Activated gamma-delta T cell treated with anti-CD3 and anti-CD28 coated beads, Interleukin-2, amount 50 U/mL, for 16 hours (primary cell): ENCODE measurements around the gene PRDM16.

ENCODE experiments used
- DNase-seq: peaks from one replicate; pipeline ENCODE4 v3.0.0-alpha.2; 2020; ENCODE audit warnings: low read depth

PRDM16 gene

DNA sequence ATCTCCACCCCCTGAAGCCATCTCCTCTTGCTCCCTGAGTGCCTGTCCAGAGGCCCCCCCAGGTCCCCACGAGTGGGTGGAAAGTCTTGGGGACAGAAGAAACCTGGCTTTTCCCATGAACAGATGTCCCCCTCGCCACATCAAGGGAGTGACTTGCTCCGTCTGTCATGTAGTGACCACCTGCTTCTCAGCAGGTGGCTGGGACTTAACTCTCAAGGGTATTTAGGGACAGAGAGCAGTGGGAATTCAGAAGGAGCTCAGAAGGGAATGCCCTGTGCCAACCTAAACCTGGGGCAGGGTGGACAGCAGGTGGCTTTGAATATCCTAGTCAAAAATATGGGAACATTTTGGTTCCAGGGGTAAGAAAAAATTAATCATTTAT lies 139.8 kb downstream of the PRDM16 start:
- no peak for DNase-seq

DNA sequence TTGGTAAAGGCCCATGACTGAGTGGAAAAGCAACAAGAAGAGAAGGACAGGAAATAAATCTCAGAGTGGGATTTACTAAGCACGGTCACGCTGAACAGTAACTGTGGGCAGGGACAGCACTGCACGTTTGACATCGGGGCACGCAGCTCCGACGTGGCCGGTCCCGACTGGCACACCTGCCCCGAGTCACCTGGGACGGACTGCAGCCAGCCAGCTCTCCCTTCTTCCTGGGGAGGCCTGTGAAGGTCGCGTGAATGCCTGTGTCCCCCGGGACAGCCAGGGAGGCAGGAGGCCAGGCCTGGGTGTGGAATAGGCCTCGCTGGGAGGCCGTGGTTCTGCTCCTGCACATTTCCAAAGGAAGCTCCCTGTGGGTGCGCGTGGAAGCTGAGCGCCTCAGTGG lies 140.2 kb downstream of the PRDM16 start:
- DNase-seq: no peak

DNA sequence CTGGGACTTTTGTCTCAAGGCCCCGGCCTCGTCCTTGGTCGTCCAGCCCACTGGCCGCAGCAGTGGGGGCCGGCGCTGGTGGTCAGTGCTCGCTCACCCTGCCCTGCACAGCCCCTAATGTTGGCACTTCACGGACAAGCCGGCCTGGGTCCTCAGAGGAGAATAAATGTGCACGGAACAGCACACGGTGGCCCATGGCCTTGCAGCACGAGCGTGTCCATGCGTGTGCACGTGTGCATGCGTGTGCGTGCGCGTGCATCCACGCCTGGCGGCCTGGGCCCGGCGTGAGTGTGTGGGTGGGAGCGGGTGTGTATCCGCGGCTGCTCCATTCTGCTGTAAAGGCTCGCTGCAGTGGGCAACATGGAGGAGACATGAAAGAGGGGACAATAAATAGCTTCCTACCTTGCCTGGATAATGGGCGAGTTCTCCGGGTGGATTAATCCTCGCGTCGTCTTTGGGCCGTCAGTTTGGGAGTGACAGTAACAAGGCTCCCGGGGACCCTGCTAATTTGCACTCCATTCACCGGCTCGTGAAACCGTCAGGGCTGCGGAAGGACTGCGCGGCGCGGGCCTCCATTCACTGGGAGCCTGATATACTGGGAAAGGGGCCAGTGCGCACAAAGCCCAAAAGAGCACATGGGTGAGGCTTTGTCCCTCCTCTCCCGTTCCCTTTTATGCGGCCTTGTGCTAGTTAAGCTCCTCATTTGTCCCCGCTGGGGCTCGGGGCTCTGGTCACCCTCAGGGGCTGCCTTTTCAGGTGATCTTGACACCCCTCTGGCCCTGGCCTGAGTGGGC lies 142.8 kb downstream of the PRDM16 start:
- DNase-seq: no peak

DNA sequence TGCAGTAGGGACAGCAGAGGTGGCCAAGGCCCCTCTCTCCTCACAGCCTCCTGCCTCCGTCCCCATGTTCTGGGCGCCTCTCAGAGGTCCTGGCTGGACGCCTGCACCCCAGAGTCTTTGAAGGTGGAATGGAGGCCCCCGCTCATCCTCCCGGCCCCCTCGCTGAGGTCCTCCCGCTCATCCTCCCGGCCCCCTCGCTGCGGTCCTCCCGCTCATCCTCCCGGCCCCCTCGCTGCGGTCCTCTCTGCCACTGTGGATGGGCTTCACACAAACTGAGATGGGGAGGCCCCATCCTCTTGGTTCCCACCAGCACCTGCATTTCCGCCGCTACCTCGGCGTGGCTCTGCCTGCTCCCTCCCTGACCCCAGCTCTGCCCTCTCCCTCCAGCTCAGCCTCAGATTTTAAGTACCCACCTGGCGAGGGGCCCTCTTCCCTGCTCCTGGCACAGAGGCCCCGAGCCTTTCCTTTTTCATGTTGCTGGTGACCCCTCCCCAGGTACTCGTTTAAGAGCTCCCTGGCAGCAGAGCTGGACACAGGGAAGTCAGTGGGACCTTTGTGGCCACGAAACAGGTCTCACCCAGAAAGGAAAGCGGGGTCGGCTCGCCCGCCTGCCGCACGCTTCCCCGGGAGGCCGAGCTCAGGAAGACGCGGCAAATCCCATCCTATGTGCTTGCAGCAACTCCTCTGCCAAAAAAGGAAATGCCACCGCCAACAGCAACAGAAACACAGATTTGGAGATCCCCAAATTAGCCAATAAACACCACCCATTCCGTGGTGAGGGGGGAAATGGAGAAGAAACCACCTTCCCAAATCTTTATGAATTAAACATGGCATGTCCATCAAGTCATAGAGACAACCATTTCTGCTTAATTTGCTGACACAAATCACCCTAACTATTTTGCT lies 143.7 kb downstream of the PRDM16 start:
- DNase-seq: no peak

DNA sequence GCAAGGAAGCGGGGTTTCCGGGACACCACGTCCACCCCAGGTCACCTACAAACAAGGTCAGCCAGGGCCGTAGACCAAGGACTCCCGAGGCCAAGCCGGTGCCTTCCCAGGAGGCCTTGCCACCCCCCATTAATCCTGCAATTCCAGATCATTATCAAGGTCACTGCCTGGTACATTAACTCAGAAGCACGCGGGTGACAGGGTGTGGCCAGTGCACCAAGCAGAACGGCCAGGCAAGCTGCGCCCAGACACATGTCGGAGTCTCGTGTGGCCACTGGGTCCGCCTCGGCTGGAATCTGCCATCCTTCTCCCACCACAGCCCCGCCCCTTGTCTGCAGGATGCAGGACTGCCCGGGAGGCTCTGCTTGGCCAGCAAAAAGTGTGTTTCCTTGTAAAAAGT lies 144.7 kb downstream of the PRDM16 start:
- DNase-seq: no peak

DNA sequence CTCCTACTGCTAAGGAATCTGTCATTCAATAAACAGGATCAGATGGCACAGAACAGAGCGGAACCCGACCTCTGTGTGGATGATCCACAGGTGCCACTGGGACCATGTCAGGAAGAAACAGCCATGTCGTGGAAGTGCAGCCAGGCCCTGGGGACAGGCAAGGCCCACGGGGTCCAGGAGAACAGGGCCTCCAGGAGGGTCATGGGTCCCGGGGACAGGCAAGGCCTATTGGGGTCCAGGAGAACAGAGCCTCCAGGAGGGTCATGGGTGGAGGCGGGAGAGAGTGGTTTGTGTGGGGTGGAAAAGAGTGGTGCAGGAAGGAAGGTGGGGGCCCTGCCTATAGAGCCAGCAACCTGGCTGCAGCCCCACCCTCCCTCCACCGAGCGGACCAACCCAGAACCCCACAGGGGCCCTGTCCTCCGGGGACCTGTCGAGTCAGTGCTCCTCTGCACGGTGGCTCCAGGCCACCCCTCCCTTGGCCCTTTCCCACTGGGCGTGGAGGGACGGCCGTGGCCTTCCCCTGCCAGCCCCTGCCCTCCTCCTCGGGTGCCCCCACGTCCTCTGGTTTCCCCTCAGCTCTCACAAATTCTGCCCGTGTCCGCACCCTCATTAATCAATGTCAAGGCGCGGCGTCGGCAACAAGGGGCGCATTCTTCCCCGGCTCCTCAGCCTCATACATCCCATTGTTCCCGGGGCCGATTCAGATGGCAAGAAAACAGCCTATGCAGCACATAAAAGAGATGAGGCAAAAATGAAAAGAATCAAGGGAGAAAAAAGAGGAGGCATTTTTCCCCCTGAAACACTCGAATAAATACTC lies 146.4 kb downstream of the PRDM16 start:
- no peak for DNase-seq

DNA sequence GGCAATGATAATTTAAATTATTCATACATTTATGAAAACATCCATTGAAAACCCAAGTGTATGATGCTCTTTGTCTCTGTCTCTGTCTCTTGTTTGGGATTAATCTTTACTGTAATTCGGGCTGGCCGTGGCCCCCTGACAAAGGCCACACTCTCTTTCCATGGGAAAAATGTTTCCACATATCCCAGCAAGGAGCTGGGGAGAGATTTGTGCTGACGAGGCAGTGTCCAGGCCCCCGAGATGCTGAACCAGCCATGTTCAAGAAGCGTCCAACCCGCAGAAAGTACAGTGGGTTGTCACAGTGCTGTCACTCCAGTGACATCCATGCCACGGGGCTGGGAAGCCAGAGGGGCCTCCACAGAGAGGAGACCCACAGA lies 147.0 kb downstream of the PRDM16 start:
- DNase-seq: no peak

DNA sequence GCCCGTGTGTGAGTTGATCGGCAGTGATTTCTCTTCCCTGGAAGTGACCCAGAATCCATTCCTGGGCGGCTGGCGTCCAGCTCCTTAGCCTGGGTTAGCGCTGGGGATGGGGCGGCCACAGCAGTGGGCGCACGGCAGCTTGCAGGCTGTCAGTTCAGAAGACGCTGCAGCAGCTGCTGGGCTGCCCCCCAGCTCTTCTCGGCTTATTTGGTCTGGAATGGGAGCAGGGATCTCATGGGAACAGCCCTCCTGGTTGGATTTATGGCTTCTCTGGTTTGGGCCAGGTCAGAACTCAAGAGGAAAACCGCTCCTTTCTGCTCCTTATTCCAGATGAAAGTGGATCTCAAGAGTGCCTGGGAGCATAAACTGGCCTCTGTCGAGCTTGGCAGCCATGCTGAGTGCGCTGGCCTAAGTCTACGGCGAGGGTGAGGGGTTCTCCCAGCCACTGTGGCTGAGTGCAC lies 148.2 kb downstream of the PRDM16 start:
- DNase-seq: no peak

DNA sequence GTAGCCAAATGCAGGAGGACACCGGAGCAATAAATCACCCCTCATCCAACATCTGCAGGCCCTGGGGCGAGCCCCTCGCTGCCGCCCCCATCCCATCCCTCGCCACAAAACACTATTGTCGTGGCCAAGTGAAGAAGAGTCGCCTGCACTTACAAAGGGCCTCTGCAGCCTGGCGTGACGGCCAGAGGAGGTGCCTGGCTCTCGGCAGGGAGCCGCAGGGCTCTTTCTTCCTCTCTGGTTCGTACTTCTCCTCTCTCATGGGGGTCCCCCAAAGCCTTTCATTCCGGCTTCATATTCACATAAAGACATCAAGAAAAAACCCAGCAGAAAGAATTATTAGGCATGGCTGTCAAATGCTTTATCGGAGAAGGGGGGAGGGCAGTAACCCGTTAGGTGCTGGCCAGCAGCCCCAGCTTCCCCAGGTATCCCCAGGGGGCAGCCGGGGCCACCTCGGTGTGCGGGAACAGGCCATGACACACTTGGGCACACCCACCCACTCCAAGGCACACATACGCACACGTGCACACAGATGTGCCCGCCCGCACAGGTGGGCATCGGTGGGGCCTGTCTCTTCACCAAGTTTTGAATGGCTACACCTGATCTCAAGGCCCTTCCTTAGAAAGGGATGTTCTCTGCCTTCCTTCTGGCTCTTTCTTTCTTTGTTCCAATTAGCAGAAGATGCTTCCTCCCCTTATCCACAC lies 149.1 kb downstream of the PRDM16 start:
- no peak for DNase-seq

DNA sequence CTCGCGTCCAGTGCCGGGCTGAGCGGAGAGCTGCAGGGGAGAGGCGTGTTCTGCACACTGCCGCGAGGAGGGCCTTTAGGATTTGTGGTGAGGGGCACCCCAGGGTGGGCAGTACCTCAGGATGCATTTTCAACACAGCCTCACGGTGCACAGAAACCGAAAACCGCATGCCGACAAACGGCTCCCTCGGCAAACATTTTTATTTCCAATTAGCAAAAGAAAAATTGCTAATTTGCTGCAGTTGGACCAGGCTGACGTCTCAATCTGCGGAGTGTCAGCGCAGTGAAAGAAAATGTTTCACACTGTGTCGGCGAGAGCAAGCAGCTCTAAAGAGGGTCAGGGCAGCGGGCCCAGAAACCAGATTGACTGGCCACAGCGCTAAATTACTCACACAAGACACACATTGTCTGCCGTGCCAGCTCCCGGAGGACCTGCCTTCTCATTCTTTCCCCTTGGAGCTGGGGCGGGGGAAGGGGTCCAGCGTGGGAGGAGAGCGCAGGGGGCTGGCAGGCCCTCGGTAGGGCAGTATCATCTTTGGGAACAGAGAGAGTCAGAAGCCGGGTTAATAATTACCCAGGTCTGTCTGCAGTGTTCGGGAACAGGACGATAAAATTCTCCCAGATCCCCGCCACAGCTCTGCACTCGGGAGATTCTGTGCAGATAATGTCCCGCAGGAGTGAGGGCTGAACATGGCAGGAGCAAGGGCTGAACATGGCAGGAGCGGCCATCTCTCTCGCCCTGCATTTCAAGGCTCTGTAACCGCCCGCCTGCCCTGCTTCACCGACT lies 150.2 kb downstream of the PRDM16 start:
- DNase-seq: no peak

DNA sequence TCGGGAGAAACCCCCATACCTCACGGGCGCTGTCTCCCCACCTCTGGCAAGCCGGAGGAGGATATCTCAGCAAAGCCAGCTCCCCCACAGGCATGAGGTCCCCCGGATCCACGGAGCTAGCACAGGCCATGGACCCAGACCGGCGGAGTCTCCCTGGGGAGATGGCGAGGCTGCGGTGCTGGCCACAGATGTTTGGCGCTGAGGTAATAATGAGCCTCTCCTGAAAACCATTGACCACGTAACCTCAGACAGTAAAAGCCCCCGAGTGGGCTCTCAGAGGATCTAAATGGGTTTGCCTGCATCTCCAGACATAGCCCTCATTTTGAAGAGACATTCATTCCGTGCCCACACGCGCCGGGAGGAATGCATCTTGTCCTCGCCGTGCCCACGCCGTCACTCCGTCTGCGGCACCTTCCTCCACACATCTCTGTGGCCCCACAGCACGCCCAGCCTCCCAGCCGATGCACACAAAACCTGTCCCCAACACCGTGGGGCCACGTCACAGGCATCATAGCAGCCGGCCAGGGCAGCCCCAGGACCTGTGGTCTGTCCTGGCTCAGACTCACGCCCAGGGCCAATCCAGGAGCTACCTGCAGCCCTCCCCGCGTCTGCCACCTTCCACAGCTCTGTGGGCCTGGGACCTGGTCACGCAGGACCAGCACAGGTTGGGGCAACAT lies 150.9 kb downstream of the PRDM16 start:
- no peak for DNase-seq

DNA sequence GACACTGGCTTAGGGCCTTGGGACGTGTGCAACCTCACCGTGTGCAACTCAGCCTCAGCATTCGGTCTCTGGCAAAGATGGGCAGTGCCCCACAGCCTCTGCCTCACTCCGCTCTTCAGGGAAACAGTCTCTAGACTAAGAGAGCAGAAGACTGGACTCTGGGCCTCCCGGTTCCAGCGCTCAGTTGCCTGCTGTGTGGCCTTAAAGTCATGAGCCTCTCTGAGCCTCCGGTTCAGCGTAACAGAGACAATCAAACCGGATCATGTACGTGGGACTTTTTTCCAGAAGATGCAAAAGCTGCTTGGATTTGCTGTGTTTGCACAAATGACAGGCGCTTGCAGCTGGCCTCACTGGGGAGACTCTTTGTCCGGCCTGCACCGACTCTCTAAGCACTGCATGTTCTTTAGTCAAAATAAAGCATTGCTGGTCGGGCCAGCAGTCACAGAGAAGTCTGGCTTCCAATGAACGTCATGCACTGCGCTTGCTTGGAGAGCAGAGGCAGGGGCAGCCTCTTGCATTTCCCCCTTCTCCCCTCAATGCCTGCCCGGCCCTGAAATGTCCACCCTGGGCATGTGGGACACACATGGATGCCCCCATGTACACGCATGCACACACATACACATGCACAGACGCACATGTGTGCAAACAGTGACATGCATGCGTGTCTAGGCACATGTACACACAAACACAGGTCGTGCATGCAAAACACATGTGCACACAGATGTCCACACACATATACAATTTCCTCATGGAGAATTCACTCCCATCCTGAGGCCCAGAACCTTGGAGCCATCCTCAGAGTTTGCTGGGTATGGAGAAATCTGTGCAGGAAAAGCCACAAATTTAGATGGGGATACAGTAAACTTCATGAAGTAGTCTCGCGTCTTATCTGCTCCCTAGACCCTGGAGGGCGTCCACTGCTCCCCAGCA lies 152.4 kb downstream of the PRDM16 start:
- no peak for DNase-seq

DNA sequence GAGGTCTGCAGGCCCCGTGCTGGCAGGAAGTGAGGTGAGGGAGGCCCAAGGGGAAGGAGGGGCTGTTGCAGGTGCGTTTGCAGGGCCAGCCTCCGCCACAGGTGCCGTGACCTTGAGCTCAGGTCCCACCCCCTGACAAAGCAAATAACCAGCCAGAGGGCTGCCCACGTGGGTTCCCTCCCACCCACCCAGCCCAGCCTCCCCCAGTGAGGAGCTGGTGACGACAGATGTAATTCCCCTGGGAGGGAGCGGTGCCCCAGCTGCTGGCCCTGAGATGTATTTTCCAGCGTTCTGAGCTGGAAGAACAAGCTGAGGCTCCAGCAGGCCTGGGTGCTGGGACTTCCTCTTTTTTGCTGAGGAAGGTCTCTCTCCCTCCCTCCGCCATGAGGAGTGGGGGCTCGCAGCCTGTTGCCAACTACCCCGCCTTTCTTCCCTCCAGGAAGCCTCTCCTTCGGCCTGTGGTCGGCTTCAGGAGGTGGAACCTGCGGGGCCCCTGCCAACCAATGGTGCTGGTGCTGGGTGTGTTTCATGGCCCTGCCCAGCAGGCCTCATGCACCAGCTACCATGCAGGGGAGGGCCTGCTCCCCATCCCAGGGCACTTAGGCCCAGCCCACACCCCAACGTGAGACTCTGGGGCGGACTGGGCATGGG lies 153.2 kb downstream of the PRDM16 start:
- DNase-seq: no peak

DNA sequence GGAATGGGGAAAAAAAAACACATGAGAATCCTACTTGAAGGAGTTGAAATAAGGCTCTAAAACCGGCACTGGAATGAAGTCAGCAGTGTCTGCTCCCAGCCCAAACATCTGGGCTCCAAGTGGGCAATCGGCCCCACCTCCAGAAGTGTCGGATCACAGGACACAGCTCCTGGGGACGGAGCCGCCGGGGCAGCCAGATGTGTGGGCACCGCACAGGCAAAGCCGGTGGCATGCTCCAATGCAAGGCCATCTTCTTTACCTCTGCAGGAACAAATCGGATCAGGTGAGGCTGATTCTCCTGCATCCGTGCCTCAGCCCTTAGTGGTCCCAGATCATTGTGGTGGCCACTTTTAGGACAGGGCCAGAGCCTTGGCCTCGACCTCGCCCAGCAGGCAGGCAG lies 156.7 kb downstream of the PRDM16 start:
- no peak for DNase-seq

DNA sequence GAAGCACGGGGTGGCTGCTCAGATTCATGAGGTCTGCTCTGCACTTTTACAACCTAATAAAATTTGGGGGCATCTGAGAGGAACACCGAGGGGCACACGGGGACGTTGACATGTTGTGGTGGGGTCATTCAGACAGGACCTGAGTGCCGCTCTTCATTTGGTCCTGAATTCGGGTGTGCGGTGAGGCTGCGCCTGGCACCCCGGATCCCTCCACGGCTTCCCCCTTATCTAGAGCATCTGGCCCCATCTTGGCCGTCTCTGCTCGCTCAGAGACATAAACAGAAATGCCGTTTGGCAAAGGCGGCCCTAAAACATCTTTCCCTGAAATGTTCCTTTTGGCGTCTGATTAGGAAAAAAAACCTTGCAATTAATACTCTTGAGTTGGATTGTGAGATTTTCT lies 157.2 kb downstream of the PRDM16 start:
- no peak for DNase-seq

DNA sequence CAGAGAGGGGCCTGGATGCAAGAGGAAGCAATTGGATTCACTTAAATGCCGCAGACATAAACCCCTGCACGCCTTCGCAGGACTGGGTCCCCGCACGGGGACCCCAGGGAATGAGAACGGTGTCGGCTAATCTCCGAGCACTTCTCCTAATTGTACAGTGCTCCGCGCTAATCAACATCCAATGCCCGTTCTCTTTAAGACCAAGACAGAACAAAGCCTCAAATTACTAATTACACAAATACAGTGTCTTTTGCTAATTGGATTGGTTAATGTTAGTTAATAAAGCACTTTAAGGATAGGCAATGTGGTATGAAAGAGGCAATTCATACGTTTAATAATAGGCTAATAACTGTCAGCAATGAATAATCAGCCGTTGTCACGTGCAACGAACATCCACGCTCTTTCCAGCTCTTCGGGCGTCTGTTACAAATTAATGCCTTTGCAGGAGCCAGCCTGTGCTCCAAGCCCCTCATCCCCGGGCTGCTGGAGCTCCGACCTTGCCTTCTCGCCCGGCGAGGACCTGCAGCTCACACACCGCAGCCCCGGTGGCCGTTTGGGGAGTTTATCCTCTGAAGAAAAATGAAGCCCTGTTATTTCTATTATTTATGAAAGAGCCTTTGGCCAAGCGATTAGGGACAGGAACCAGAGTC lies 157.8 kb downstream of the PRDM16 start:
- DNase-seq: no peak

DNA sequence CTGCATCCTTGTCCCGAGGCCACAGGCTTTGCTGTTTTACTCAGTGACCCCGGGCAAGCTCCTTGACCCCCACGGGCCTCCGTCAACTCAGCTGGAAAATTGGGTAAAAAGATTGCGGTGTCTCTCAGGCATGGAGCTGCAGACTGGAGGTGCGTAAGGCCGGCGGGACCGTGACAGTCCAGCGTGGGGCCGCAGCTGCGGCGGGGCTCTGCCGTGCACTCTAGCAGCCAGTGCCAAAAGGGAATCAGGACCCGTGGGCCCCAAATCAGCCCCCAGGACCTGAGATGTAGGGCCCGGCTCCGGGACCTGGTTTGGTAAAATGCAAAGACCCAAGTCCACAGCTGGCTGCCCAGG lies 158.3 kb downstream of the PRDM16 start:
- DNase-seq: no peak

DNA sequence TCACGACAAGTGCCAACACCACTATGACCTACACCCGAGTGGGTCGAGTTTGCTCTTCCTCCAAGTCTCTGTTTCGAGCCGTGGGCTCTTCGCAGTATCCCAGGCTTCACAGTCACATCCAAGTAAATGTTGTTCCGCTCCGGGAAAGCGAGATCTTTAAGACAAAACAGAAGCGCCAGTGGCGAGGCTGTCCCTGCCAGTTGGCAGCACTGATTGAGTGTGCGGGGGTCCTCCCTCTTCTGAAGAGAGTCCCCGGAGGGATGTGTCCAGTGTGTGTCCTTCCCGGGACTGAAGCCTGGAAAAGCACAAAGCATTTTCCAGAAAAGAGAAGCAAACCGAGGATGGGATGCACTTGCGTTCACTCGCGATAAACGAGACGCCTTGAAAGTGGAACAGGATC lies 158.9 kb downstream of the PRDM16 start:
- no peak for DNase-seq
